Measurements from ENCODE around the gene CELSR1.

- TF ChIP-seq CTCF (IDR thresholded peaks at IDR 0.05; ENCODE audit: insufficient read depth, low read length) (no peak), POLR2AphosphoS5 (IDR thresholded peaks at IDR 0.05; ENCODE audit: low read depth) (no peak), SPI1 (IDR thresholded peaks at IDR 0.05; ENCODE audit: borderline replicate concordance, low read depth) (no peak), GABPA (IDR thresholded peaks at IDR 0.05; ENCODE audit: low read depth) (no peak)
- TF ChIP-seq, protein P1, sequence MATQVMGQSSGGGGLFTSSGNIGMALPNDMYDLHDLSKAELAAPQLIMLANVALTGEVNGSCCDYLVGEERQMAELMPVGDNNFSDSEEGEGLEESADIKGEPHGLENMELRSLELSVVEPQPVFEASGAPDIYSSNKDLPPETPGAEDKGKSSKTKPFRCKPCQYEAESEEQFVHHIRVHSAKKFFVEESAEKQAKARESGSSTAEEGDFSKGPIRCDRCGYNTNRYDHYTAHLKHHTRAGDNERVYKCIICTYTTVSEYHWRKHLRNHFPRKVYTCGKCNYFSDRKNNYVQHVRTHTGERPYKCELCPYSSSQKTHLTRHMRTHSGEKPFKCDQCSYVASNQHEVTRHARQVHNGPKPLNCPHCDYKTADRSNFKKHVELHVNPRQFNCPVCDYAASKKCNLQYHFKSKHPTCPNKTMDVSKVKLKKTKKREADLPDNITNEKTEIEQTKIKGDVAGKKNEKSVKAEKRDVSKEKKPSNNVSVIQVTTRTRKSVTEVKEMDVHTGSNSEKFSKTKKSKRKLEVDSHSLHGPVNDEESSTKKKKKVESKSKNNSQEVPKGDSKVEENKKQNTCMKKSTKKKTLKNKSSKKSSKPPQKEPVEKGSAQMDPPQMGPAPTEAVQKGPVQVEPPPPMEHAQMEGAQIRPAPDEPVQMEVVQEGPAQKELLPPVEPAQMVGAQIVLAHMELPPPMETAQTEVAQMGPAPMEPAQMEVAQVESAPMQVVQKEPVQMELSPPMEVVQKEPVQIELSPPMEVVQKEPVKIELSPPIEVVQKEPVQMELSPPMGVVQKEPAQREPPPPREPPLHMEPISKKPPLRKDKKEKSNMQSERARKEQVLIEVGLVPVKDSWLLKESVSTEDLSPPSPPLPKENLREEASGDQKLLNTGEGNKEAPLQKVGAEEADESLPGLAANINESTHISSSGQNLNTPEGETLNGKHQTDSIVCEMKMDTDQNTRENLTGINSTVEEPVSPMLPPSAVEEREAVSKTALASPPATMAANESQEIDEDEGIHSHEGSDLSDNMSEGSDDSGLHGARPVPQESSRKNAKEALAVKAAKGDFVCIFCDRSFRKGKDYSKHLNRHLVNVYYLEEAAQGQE (IDR thresholded peaks at IDR 0.05; ENCODE audit: insufficient replicate concordance, low read depth), result no peak
Observed at GRCh38 chr22:46405901-46406300, 131.5 kb downstream of the CELSR1 start.
